HG03039 (cell line): ENCODE data around the gene RPP25.
"Not testable (repeated sequence)": the region's sequence is repeated elsewhere in the genome, so short reads cannot be mapped to it uniquely, and the experiment has no call there.

Experiments used
- ATAC-seq: cut with Tn5 transposase; IDR thresholded peaks from one replicate; pipeline ENCODE4 v1.9.1; 2021; ENCODE audit warnings: mild to moderate bottlenecking, moderate library complexity; ENCODE audit not compliant: unreplicated experiment

The RPP25 gene

GRCh38 chr15:74963213-74963612 lies 6.6 kb upstream of the RPP25 start:
- no peak for ATAC-seq

- no peak for ATAC-seq
These were observed 6.1 kb upstream of the RPP25 start for GRCh38 chr15:74962671-74963070.

GRCh38 chr15:74962219-74962618 lies 5.6 kb upstream of the RPP25 start:
- ATAC-seq: no peak

- ATAC-seq: no peak
These were observed 5.0 kb upstream of the RPP25 start for GRCh38 chr15:74961616-74962015.

- ATAC-seq: no peak
These were observed 4.5 kb upstream of the RPP25 start for GRCh38 chr15:74960995-74961588.

GRCh38 chr15:74960286-74960685 lies 3.7 kb upstream of the RPP25 start:
- no peak for ATAC-seq

GRCh38 chr15:74959586-74959939 lies 3.0 kb upstream of the RPP25 start:
- ATAC-seq: no peak

DNA sequence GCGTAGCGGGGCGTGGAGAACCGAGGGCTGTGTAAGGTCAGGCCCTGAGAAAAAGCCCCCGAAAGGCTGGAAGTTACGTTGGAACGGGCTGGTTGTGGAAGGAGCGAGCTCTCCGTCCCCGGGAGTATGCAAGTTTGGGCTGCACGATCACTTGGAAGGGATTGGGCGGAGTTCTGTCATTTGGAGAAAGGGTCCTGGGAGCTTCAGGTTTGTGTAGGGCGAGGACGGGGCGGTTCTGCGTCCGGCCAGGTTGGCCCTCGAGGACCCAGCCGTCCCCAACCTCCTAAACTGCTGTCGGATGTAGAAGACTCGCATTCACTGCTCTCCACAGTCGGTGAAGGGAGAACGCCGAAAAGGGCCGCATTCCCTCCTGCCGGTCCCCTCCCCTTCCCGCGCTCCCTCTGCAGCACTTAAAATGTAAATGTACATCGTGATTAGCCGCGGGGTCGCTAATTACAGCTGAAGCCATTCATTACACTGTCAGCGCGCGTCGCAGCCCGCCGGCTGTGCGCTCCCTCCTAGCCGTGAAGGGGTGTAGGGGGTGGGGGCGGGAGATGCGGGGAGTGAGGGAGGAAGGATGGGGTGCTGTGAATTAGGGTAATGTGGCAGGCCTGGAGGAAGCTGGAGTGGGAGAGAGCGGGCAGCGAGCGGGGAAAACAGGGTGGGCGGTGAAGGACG lies 2.5 kb upstream of the RPP25 start:
- ATAC-seq: no peak

GRCh38 chr15:74958320-74958907 lies 1.8 kb upstream of the RPP25 start:
- no peak for ATAC-seq

- no peak for ATAC-seq
These were observed 984 bp upstream of the RPP25 start for GRCh38 chr15:74957476-74958035.

DNA sequence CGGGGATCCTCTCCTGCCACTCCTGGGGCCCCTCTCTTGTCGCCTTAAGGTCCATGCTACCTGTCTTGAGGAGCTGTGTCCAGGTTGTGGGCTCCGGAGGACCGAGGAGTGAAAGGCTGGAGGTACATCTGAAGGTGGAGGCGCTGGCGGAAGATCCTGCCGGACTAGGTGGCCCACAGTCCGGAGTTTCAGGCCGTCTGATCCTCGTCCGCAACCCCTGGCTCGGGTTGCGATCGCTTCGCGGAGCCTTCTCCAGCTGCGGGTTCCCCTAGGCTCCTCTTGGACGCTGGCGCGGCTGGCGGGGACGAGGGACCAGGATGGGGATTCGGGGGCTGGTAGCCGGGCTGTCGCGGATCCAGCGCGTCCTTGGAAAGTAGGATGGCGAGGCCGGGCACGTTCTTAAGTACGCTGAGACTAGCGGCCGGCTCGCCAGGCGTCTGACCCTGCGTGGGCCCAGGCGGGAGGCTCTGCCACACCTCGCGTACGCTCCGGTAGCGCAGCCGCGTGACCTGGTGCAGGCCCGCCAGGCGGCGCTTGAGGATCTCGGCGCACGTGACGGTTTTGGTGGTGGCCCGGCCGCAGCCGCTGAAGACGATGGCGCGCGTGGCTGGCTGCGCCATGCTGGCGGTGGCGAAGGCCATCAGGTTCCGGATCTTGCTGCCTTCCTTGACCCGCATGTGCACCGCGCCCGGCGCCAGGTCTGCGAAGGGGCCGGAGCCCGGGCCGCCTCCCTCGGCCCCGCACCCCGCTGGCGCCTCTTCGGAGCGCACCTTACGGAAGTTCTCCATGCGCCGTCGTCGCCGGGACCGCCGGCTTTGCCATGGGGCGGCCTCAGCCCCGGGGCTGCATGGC lies 550 bp downstream of the RPP25 start:
- ATAC-seq: peak; percentile 36

GRCh38 chr15:74955017-74955416 lies 1.6 kb downstream of the RPP25 start:
- no peak for ATAC-seq

DNA sequence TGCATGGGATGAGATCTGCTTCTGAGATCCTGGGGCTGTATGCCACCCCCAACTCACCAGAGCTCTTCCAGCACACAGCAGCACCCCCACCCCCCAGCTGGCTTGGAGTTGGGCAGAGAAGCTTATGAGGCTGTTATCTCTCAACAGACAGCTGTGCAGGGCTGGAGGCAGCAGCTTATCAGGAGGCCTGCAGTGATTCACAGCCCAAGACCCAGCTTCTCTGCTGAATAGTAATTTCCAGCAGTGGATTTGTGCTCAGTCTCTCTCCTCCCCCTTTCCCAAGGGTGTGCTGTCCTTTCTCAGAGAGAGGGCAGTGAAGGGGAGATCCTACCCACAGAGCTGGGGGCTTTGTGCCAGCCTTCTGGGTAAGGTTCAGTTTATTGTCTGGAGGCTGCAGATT lies 2.1 kb downstream of the RPP25 start:
- ATAC-seq: no peak

GRCh38 chr15:74951006-74951405 lies 5.6 kb downstream of the RPP25 start:
- ATAC-seq: no peak

DNA sequence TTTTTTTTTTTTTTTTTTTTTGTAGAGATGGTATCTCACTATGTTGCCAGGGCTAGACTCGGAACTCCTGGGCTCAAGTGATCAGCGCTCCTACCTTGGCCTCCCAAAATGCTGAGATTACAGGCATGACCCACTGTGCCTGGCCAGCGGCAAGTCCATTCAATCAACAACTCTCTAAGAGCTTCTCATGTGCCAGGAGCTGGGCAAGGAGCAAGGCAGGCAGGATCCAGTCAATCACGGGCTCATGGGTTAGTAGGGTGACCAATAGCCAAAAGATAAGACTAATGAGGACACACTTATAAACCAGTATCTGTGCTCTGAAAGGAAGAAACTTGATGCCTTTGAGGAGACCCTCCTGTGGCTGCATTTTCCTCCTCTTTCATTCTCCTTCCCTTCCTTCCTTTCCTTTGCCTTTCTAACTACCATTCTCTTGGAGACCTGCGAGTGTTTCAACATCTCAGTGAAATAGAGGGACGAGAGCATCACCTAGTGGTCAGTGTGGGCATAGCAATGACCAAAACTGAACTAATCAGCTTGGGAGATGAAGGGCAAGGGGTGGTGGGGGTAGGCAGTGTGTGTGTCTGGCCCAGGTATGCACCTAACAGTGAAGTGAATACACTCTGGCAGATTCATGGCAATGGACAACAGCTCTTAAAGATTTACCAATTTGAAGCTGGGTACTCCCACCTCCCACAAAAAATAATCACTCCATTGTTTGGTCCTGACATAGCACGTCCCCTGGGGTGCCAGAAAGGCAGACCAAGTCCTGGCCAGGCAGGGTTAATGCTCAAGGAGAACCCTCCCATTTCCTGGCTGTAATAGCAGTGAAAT lies 6.3 kb downstream of the RPP25 start:
- no peak for ATAC-seq

GRCh38 chr15:74937590-74938371 lies 18.8 kb downstream of the RPP25 start, which contains the start of gene COX5A:
COX5A (minus strand) TSS chr15:74938073; CDS start chr15:74938014, 59 bp downstream.
- ATAC-seq: peak; percentile 85

DNA sequence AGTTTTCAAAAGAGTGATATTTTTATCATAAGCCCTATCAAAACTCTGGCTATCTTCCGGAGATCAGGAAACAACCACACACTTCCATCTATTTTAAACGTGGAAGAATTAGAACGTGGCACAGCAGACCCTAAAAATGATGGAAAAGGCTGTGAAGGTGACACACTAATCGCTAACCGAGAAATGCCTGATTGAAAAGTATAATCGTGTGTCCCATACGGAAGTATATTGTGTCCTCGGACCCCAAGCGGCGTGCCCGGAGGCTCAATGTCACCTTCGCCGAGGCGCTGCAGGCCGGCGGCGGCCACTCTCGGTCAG lies 19.3 kb downstream of the RPP25 start:
- ATAC-seq: no peak

DNA sequence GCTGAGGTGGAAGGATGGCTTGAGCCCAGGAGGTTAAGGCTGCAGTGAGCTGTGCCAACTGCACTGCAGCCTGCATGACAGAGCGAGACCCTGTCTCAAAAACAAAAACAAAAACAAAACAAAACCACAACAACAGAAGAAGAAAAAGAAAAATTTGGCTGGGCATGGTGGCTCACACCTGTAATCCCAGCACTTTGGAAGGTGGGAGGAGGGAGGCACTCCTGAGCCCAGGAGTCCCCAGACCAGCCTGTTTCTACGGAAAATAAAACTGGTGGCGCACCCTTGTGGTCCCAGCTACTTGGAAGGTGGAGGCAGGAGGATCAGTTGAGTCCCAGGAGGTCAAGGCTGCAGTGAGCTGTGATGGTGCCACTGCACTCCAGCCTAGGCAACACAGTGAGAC lies 21.4 kb downstream of the RPP25 start:
- ATAC-seq: not testable (repeated sequence)

DNA sequence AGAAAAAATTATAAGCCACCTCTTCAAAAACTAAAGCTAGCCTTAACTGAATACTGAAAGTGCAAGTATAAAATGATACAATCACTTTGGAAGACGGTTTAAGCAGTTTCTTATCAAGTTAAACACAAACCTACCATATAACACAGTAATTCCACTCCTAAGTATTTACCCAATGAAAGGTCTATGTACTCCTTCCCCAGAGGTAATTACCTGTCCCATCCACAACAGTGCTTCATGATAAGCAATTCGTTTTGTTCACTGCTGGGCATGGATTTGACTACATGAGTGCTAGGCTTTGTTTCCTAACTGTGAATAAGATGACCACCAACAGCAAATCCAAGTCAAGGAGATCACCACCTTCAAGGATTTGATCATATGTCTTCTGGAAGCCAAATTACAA lies 23.0 kb downstream of the RPP25 start:
- no peak for ATAC-seq

- no peak for ATAC-seq
These were observed 27.8 kb downstream of the RPP25 start for GRCh38 chr15:74928771-74929198.
